SK-N-SH treated with all-trans-retinoic acid at 6 μM for 48 hours (cell line): ENCODE results near the gene MGAT5B.
A peak's percentile ranks its signal among the peaks of the same experiment; 100 is the strongest.

Experiments
- ATAC-seq: fragments of 200-7000 bp; cut with Tn5 transposase; 3 replicates; pipeline ENCODE4 v1.9.1; 2020; ENCODE audit warnings: mild to moderate bottlenecking, moderate library complexity
- ARNTL ChIP-seq: fragments of 450-650 bp; formaldehyde crosslinking; IDR thresholded peaks from 2 replicates; pipeline ENCODE4 v1.5.0; 2020; ENCODE audit warnings: low read depth, mild to moderate bottlenecking, moderate library complexity, borderline replicate concordance
- BACH2 ChIP-seq: fragments of 250-450 bp; sonication (Bioruptor Pico); IDR thresholded peaks from 2 replicates; pipeline ENCODE4 v1.9.0; 2021; ENCODE audit warnings: mild to moderate bottlenecking, borderline replicate concordance
- ESRRG ChIP-seq: fragments of 250-450 bp; sonication (Bioruptor Pico); IDR thresholded peaks from 2 replicates; pipeline ENCODE4 v1.6.1; 2021; ENCODE audit warnings: mild to moderate bottlenecking
- OSR1 ChIP-seq: fragments of 250-450 bp; sonication (Bioruptor Pico); IDR thresholded peaks from 2 replicates; pipeline ENCODE4 v1.8.0; 2022; ENCODE audit warnings: moderate library complexity, mild to moderate bottlenecking, inconsistent platforms
- PPARA ChIP-seq: fragments of 250-450 bp; sonication (Bioruptor Pico); IDR thresholded peaks from 2 replicates; pipeline ENCODE4 v1.5.0; 2020; ENCODE audit warnings: mild to moderate bottlenecking, borderline replicate concordance
- RARB ChIP-seq: fragments of 250-450 bp; sonication (Bioruptor Pico); IDR thresholded peaks from 2 replicates; pipeline ENCODE4 v1.8.0; 2021; ENCODE audit warnings: mild to moderate bottlenecking, moderate library complexity
- SNAI2 ChIP-seq: fragments of 250-450 bp; sonication (Bioruptor Pico); IDR thresholded peaks from 2 replicates; pipeline ENCODE4 v1.5.0; 2020; ENCODE audit warnings: mild to moderate bottlenecking, moderate library complexity
- TCF4 ChIP-seq: fragments of 250-450 bp; sonication (Bioruptor Pico); IDR thresholded peaks from 2 replicates; pipeline ENCODE4 v1.8.0; 2021; ENCODE audit warnings: mild to moderate bottlenecking, moderate library complexity, borderline replicate concordance
- ZC3H10 ChIP-seq: fragments of 250-450 bp; sonication (Bioruptor Pico); IDR thresholded peaks from 2 replicates; pipeline ENCODE4 v1.5.1; 2021; ENCODE audit warnings: mild to moderate bottlenecking, moderate library complexity
- ZFP3 ChIP-seq: fragments of 250-450 bp; sonication (Bioruptor Pico); IDR thresholded peaks from 2 replicates; pipeline ENCODE4 v1.5.0; 2020; ENCODE audit warnings: mild to moderate bottlenecking, moderate library complexity
- ZNF565 ChIP-seq: fragments of 450-650 bp; formaldehyde crosslinking; conservative IDR thresholded peaks from 2 replicates; pipeline ENCODE4 v1.5.0; 2020; ENCODE audit warnings: low read depth, mild to moderate bottlenecking, moderate library complexity
- ZNF70 ChIP-seq: fragments of 450-650 bp; formaldehyde crosslinking; IDR thresholded peaks from 2 replicates; pipeline ENCODE4 v1.5.0; 2020; ENCODE audit warnings: mild to moderate bottlenecking, moderate library complexity
- ZNF8 ChIP-seq: fragments of 450-650 bp; formaldehyde crosslinking; IDR thresholded peaks from 2 replicates; pipeline ENCODE4 v1.5.0; 2020; ENCODE audit warnings: mild to moderate bottlenecking, moderate library complexity
- TF ChIP-seq, protein P1 (sequence below): fragments of 250-450 bp; sonication (Bioruptor Pico); IDR thresholded peaks from 2 replicates; pipeline ENCODE4 v1.5.0; 2020; ENCODE audit warnings: mild to moderate bottlenecking, moderate library complexity
- TF ChIP-seq, protein P2 (sequence below): fragments of 250-450 bp; sonication (Bioruptor Pico); IDR thresholded peaks from 2 replicates; pipeline ENCODE4 v1.5.1; 2021; ENCODE audit warnings: mild to moderate bottlenecking, moderate library complexity
- TF ChIP-seq, protein P3 (sequence below): fragments of 250-450 bp; sonication (Bioruptor Pico); IDR thresholded peaks from 2 replicates; pipeline ENCODE4 v1.5.1; 2020; ENCODE audit warnings: low read depth, mild to moderate bottlenecking, moderate library complexity

The MGAT5B gene

DNA sequence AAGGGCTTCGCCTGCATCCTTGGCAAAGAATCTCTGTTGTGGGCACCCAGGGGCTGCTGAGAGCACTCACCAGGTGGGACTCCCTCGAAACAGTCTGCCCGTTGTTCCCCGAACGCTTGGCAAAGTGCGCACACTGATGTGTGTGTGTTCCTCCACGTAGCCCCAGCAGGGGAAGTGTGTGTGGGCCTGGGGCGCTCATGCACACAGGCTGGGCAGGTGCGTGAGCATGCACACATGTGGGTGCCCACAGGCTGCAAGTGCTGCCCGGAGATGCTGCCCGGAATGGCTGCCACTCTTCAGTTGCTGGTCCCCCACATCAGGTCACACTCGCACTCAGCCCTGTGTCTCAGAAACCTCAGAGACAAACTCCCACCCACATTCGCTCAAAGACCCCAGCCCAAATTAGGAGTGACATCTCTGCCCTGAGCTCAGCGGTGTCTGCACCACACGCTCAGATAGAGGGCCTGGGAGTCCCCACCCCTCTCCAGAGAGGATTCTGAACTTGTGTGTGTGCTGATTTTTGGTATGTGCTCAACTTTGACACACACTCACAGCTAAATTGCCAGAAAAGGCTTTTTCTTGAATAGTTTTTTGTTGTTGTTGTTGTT lies 119.4 kb downstream of the MGAT5B start:
- no peak for ATAC-seq
- TF ChIP-seq ESRRG (CRISPR knock-in tag) (no peak), ZNF565 (no peak), PPARA (CRISPR knock-in tag) (no peak), RARB (CRISPR knock-in tag) (no peak), TCF4 (no peak), ZNF70 (CRISPR knock-in tag) (no peak), ARNTL (no peak), ZFP3 (CRISPR knock-in tag) (no peak), SNAI2 (no peak)
- TF ChIP-seq, protein P1, sequence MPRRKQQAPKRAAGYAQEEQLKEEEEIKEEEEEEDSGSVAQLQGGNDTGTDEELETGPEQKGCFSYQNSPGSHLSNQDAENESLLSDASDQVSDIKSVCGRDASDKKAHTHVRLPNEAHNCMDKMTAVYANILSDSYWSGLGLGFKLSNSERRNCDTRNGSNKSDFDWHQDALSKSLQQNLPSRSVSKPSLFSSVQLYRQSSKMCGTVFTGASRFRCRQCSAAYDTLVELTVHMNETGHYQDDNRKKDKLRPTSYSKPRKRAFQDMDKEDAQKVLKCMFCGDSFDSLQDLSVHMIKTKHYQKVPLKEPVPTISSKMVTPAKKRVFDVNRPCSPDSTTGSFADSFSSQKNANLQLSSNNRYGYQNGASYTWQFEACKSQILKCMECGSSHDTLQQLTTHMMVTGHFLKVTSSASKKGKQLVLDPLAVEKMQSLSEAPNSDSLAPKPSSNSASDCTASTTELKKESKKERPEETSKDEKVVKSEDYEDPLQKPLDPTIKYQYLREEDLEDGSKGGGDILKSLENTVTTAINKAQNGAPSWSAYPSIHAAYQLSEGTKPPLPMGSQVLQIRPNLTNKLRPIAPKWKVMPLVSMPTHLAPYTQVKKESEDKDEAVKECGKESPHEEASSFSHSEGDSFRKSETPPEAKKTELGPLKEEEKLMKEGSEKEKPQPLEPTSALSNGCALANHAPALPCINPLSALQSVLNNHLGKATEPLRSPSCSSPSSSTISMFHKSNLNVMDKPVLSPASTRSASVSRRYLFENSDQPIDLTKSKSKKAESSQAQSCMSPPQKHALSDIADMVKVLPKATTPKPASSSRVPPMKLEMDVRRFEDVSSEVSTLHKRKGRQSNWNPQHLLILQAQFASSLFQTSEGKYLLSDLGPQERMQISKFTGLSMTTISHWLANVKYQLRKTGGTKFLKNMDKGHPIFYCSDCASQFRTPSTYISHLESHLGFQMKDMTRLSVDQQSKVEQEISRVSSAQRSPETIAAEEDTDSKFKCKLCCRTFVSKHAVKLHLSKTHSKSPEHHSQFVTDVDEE (CRISPR knock-in tag), result no peak
- TF ChIP-seq, protein P2, sequence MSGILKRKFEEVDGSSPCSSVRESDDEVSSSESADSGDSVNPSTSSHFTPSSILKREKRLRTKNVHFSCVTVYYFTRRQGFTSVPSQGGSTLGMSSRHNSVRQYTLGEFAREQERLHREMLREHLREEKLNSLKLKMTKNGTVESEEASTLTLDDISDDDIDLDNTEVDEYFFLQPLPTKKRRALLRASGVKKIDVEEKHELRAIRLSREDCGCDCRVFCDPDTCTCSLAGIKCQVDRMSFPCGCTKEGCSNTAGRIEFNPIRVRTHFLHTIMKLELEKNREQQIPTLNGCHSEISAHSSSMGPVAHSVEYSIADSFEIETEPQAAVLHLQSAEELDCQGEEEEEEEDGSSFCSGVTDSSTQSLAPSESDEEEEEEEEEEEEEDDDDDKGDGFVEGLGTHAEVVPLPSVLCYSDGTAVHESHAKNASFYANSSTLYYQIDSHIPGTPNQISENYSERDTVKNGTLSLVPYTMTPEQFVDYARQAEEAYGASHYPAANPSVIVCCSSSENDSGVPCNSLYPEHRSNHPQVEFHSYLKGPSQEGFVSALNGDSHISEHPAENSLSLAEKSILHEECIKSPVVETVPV (CRISPR knock-in tag), result no peak

DNA sequence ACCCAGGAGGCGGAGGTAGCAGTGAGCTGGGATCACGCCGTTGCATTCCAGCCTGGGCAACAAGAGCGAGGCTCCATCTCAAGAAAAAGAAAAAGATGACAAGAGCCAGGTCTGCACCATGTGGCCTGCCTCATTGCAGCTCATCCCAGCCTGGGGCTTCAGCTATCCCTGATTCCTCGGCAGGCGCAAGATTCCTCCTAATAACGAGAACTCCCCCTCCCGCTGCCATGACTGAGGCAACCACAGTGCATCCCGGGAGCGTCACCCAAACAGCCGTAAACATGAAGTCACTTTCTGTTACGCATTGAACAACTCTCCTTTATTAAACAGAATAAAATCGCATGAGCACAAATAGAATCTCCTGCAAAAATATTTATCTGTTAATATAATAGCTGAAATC lies 120.6 kb downstream of the MGAT5B start:
- TF ChIP-seq, protein P3, sequence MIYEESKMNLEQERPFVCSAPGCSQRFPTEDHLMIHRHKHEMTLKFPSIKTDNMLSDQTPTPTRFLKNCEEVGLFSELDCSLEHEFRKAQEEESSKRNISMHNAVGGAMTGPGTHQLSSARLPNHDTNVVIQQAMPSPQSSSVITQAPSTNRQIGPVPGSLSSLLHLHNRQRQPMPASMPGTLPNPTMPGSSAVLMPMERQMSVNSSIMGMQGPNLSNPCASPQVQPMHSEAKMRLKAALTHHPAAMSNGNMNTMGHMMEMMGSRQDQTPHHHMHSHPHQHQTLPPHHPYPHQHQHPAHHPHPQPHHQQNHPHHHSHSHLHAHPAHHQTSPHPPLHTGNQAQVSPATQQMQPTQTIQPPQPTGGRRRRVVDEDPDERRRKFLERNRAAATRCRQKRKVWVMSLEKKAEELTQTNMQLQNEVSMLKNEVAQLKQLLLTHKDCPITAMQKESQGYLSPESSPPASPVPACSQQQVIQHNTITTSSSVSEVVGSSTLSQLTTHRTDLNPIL, result no peak
- TF ChIP-seq ESRRG (CRISPR knock-in tag) (no peak), ZC3H10 (CRISPR knock-in tag) (no peak), ZNF565 (no peak), OSR1 (CRISPR knock-in tag) (no peak), ZNF8 (CRISPR knock-in tag) (no peak), TCF4 (no peak)
- TF ChIP-seq, protein P1 (CRISPR knock-in tag), result no peak
- ATAC-seq, result no peak

DNA sequence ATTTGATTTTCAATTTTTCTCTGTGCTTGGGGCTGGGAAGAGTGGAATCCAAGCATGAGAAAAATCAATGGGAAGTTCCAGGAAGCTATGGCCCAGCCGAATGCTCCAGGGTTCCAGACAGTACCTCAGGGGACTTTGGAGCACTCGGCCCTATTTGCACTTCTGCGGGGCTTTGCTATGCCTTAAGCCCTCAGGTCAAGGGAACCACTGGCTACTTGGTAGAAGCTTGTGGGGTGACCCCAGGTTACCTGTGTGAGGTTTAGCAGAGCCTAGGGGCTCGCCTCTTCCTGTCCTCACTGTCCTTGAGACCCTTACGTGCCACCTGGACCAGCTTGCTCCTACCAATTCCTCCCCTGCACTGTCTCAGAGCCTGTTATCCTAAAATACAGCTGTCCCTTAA lies 121.3 kb downstream of the MGAT5B start:
- TF ChIP-seq SNAI2 (no peak), TCF4 (no peak), BACH2 (CRISPR knock-in tag) (no peak), ARNTL (no peak)
- TF ChIP-seq, protein P1 (CRISPR knock-in tag), result no peak
- no peak for ATAC-seq

DNA sequence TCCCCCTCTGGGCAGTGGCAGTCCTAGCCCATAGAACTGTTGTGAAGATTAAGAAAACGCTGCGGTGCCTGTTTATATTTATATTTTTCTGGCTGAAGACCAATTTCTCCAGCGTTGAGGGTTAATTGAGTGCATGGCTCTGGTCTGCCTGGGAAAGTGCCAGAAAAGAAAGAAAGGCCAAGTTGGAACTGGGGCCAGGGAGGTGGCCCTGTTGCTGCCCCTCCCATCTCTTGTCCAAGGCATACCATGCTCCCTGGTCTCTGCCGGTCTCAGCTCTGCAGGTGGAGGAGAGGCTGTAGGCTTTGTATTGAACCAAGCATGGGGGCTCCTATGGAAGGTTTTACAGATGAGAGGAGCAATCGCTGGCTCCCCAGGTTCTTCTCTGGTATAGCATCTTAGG lies 124.7 kb downstream of the MGAT5B start:
- TF ChIP-seq ZNF8 (CRISPR knock-in tag) (peak; percentile 59), TCF4 (peak; percentile 49; the same call in 1 of the 2 replicates), ARNTL (no peak)
- TF ChIP-seq, all 23 proteins: peak for 2
- ATAC-seq, result peak; percentile 46
